ENCODE data around the gene FBLN2.

The FBLN2 gene

DNA sequence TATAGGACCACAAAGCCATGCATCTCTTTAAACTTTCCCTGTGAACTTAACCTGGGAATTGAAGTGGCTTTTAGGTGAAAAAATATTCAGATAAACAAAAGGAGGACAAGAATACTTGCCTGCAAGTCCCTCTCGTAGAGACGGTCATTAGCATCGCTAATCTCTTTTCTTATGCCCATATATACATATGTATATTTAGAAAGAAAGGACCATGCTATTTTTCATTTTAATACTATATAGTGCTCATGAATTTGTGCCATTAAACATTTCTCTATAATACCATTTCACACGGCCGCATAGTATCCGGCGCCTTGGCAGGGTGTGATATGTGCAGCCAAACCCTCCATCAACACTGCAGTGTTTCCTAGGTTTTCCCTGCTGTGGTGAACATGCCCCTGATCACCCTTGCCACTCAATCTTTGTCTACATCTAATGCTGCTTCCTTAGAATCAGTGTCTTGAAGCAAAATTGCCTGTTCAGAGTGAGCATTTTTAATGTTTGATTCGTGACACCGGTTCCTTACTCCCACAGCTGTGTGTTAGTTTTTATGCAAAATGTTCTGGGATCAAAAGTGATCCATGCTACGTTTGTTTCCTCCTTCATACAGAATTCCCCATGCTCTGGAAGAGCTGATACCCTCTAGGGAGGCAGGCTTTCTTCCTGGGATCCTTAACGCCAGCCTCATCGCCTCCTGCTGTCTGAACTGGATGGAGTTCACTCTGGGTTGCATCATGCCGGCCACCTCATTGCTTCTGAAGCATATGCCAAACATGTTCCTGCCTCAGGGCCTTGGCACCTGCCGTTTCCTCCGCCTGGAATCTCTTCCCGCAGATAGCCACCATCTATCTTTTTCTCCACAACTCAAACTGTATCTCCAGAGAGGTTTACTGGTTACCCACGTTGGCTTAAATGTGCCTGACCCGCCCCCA is 118.1 kb downstream of the FBLN2 start:
- H3K4me3 ChIP-seq (replicated peaks; ENCODE audit: insufficient read depth, low read length): no peak overlapping the region
- TF ChIP-seq POLR2AphosphoS5 (IDR thresholded peaks at IDR 0.05; ENCODE audit: low read depth) (no peak), GABPA (IDR thresholded peaks at IDR 0.05; ENCODE audit: low read depth) (no peak), SPI1 (IDR thresholded peaks at IDR 0.05; ENCODE audit: borderline replicate concordance, low read depth) (no peak), REST (IDR thresholded peaks at IDR 0.05; ENCODE audit: insufficient replicate concordance, low read depth) (no peak)
- TF ChIP-seq, protein P1, sequence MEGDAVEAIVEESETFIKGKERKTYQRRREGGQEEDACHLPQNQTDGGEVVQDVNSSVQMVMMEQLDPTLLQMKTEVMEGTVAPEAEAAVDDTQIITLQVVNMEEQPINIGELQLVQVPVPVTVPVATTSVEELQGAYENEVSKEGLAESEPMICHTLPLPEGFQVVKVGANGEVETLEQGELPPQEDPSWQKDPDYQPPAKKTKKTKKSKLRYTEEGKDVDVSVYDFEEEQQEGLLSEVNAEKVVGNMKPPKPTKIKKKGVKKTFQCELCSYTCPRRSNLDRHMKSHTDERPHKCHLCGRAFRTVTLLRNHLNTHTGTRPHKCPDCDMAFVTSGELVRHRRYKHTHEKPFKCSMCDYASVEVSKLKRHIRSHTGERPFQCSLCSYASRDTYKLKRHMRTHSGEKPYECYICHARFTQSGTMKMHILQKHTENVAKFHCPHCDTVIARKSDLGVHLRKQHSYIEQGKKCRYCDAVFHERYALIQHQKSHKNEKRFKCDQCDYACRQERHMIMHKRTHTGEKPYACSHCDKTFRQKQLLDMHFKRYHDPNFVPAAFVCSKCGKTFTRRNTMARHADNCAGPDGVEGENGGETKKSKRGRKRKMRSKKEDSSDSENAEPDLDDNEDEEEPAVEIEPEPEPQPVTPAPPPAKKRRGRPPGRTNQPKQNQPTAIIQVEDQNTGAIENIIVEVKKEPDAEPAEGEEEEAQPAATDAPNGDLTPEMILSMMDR (IDR thresholded peaks at IDR 0.05; ENCODE audit: insufficient read depth, low read length): no peak
- H3K27me3 ChIP-seq (ENCODE audit: insufficient read depth, poor library complexity, severe bottlenecking): no peaks in the 10 kb centered on the region
- no peak overlapping the region for H3K27ac ChIP-seq (replicated peaks)
- no peak for DNase-seq (ENCODE audit: low read depth in 1 of 2, low spot score in 1 of 2)

GRCh38 chr3:13668136-13668535 is 119.2 kb downstream of the FBLN2 start:
- no peaks in the 10 kb centered on the region for H3K27me3 ChIP-seq (ENCODE audit: insufficient read depth, poor library complexity, severe bottlenecking)
- TF ChIP-seq GABPA (IDR thresholded peaks at IDR 0.05; ENCODE audit: low read depth): no peak
- TF ChIP-seq, protein P1 (IDR thresholded peaks at IDR 0.05; ENCODE audit: insufficient read depth, low read length): no peak
- TF ChIP-seq REST (IDR thresholded peaks at IDR 0.05; ENCODE audit: insufficient replicate concordance, low read depth): no peak
- no peak for TF ChIP-seq SPI1 (IDR thresholded peaks at IDR 0.05; ENCODE audit: borderline replicate concordance, low read depth)
- TF ChIP-seq POLR2AphosphoS5 (IDR thresholded peaks at IDR 0.05; ENCODE audit: low read depth): no peak
- DNase-seq (ENCODE audit: low read depth in 1 of 2, low spot score in 1 of 2): no peak

GRCh38 chr3:13669457-13669856 is 120.5 kb downstream of the FBLN2 start:
- no peak overlapping the region for H3K27ac ChIP-seq (replicated peaks)
- no peak for DNase-seq (ENCODE audit: low read depth in 1 of 2, low spot score in 1 of 2)
- H3K4me3 ChIP-seq (replicated peaks; ENCODE audit: insufficient read depth, low read length): no peak overlapping the region
- TF ChIP-seq, protein P1 (IDR thresholded peaks at IDR 0.05; ENCODE audit: insufficient read depth, low read length): no peak
- no peak for TF ChIP-seq GABPA (IDR thresholded peaks at IDR 0.05; ENCODE audit: low read depth)
- TF ChIP-seq SPI1 (IDR thresholded peaks at IDR 0.05; ENCODE audit: borderline replicate concordance, low read depth): no peak
- no peak for TF ChIP-seq REST (IDR thresholded peaks at IDR 0.05; ENCODE audit: insufficient replicate concordance, low read depth)
- TF ChIP-seq POLR2AphosphoS5 (IDR thresholded peaks at IDR 0.05; ENCODE audit: low read depth): no peak
- H3K27me3 ChIP-seq (ENCODE audit: insufficient read depth, poor library complexity, severe bottlenecking): no peaks in the 10 kb centered on the region

More at GRCh38 chr3:13668136-13668535, 119.2 kb downstream of the FBLN2 start:
- H3K4me3 ChIP-seq (replicated peaks; ENCODE audit: insufficient read depth, low read length): no peak overlapping the region
- H3K27ac ChIP-seq (replicated peaks): no peak overlapping the region

Data from HL-60 (cell line).